Ishikawa (cell line): ENCODE measurements around the gene HPRT1.

Source experiments
- CEBPB ChIP-seq: IDR thresholded peaks from 2 replicates; pipeline ENCODE4 v1.6.1; 2012
- CREB1 ChIP-seq: IDR thresholded peaks from 2 replicates; pipeline ENCODE4 v1.6.1; 2012; ENCODE audit warnings: low read depth
- EGR1 ChIP-seq: IDR thresholded peaks from 2 replicates; pipeline ENCODE4 v1.6.1; 2012
- EP300 ChIP-seq: IDR thresholded peaks from 2 replicates; pipeline ENCODE4 v1.6.1; 2012; ENCODE audit warnings: borderline replicate concordance
- FOXM1 ChIP-seq: IDR thresholded peaks from 2 replicates; pipeline ENCODE4 v1.6.1; 2012; ENCODE audit warnings: low read depth, borderline replicate concordance
- RAD21 ChIP-seq: IDR thresholded peaks from 2 replicates; pipeline ENCODE4 v1.6.1; 2012; ENCODE audit warnings: low read depth
- TAF1 ChIP-seq: IDR thresholded peaks from 2 replicates; pipeline ENCODE4 v1.6.1; 2012; ENCODE audit warnings: low read depth, mild to moderate bottlenecking
- TCF12 ChIP-seq: IDR thresholded peaks from 2 replicates; pipeline ENCODE4 v1.6.1; 2012; ENCODE audit warnings: low read depth
- TEAD4 ChIP-seq: IDR thresholded peaks from 2 replicates; pipeline ENCODE4 v1.6.1; 2012
- YY1 ChIP-seq: IDR thresholded peaks from 2 replicates; pipeline ENCODE4 v1.6.1; 2012; ENCODE audit warnings: low read depth
- TF ChIP-seq, protein P1 (sequence below): IDR thresholded peaks from 2 replicates; pipeline ENCODE4 v1.6.1; 2012

DNA sequence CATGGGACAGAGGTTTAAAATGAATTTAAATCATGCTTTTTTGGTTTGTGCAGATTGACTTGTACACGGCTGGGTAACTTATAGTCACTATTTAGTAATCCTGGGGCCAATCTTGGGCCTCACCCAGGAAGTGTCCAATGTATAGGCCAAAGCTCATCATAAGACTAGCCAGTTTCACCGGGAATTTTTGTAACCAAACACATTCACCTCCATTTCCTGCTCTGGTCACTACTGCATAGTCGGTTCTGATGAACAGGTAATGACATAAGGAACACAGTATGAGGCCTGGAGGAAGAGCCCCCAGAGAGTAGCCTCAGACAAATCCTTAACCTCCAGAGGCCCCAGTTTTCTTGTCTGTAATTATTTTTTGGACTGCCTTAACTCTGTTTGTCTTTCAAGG is 81.9 kb downstream of the HPRT1 start:
- no peak for TF ChIP-seq CEBPB
- no peak for TF ChIP-seq TAF1
- no peak for TF ChIP-seq RAD21
- TF ChIP-seq TEAD4 = no peak
- TF ChIP-seq FOXM1 = no peak
- TF ChIP-seq, protein P1, sequence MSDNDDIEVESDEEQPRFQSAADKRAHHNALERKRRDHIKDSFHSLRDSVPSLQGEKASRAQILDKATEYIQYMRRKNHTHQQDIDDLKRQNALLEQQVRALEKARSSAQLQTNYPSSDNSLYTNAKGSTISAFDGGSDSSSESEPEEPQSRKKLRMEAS = no peak
- TF ChIP-seq YY1 = no peak
- TF ChIP-seq TCF12 = no peak
- no peak for TF ChIP-seq EGR1
- TF ChIP-seq CREB1 = no peak
- no peak for TF ChIP-seq EP300
